Breast epithelium (tissue), 4 donors: ENCODE measurements around the gene MAP2K4. TPM values are rescaled to one million over a fixed set of nuclear protein-coding genes. Genes with fewer than 3 reads are reported as not detected.

Experiments used
- DNase-seq, 2 donors: peaks; one replicate each; pipeline ENCODE4 v3.0.0-alpha.2; 2019; ENCODE audit warnings: low spot score in 2 of 2
- H3K27ac ChIP-seq, 2 donors: fragments of 200-600 bp; sonication (generic) in 1 of 2; one replicate each; pipeline ENCODE4 v1.5.1; 2016 to 2019; ENCODE audit warnings: mild to moderate bottlenecking in 1 of 2
- H3K27me3 ChIP-seq, 2 donors: fragments of 200-600 bp; sonication (generic) in 1 of 2; one replicate each; pipeline versions ENCODE4 v1.5.1 to v1.6.0; 2017 to 2019; ENCODE audit warnings: control low read depth in 1 of 2, mild to moderate bottlenecking in 1 of 2
- H3K36me3 ChIP-seq: fragments of 200-600 bp; one replicate; pipeline ENCODE4 v1.5.1; 2019
- H3K4me1 ChIP-seq, 2 donors: fragments of 200-600 bp; sonication (generic); one replicate each; pipeline ENCODE4 v1.5.1; 2016 to 2019; ENCODE audit warnings: control low read depth in 1 of 2
- H3K4me3 ChIP-seq, 3 donors: fragments of 200-600 bp; sonication (generic); 1 replicate in 2 of 3; 2 replicates in 1 of 3; pipeline ENCODE4 v1.5.1; 2016 to 2019; ENCODE audit warnings: mild to moderate bottlenecking in 3 of 3, moderate library complexity in 2 of 3
- H3K9me3 ChIP-seq, 2 donors: fragments of 200-600 bp; sonication (generic) in 1 of 2; one replicate each; pipeline ENCODE4 v1.5.1; 2016 to 2019; ENCODE audit warnings: control low read depth in 1 of 2
- POLR2A ChIP-seq: fragments of 450-650 bp; IDR thresholded peaks from one replicate; pipeline ENCODE4 v1.6.1; 2016; ENCODE audit warnings: antibody characterized with exemption, mild to moderate bottlenecking, moderate library complexity
- POLR2AphosphoS5 ChIP-seq, 3 donors: sonication (generic); formaldehyde crosslinking; IDR thresholded peaks; one replicate each; pipeline ENCODE4 v1.6.1; 2017; ENCODE audit warnings: antibody characterized with exemption in 3 of 3
- intact Hi-C: fragments of 100-400 bp; cut with DNase I; formaldehyde crosslinking; loops from one replicate; pipeline ENCODE4 v1.15.1; 2023; ENCODE audit warnings: low total_unique reads
- total RNA-seq, 3 donors: library from RNA; depleted of rRNA; stranded (reverse); fragments of >200 nt; gene quantifications; one replicate each; pipeline ENCODE4 v1.1.0, GENCODE V29; 2016
- TF ChIP-seq, protein P1 (sequence below), 3 donors: fragments of 450-650 bp; IDR thresholded peaks; one replicate each; pipeline ENCODE4 v1.5.1; 2016 to 2017; ENCODE audit warnings: antibody characterized with exemption in 3 of 3, mild to moderate bottlenecking in 3 of 3, moderate library complexity in 3 of 3

Gene MAP2K4
- total RNA-seq, 3 donors from 2014 or later, result 23.2 to 47.6 (median 38.7) TPM

- intact Hi-C loops, result no loop called here
- DNase-seq, result no peak
- H3K4me3 ChIP-seq, result no peak overlapping the region
- H3K27ac ChIP-seq, result no peak overlapping the region
- H3K36me3 ChIP-seq, result no peaks in the 10 kb centered on the region
- H3K27me3 ChIP-seq, result no peaks in the 10 kb centered on the region
- no peaks in the 10 kb centered on the region for H3K9me3 ChIP-seq
- no peak for TF ChIP-seq POLR2AphosphoS5 (IDR thresholded peaks at IDR 0.05)
- TF ChIP-seq POLR2A, result no peak
- TF ChIP-seq, protein P1, sequence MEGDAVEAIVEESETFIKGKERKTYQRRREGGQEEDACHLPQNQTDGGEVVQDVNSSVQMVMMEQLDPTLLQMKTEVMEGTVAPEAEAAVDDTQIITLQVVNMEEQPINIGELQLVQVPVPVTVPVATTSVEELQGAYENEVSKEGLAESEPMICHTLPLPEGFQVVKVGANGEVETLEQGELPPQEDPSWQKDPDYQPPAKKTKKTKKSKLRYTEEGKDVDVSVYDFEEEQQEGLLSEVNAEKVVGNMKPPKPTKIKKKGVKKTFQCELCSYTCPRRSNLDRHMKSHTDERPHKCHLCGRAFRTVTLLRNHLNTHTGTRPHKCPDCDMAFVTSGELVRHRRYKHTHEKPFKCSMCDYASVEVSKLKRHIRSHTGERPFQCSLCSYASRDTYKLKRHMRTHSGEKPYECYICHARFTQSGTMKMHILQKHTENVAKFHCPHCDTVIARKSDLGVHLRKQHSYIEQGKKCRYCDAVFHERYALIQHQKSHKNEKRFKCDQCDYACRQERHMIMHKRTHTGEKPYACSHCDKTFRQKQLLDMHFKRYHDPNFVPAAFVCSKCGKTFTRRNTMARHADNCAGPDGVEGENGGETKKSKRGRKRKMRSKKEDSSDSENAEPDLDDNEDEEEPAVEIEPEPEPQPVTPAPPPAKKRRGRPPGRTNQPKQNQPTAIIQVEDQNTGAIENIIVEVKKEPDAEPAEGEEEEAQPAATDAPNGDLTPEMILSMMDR (IDR thresholded peaks at IDR 0.05), result no peak
- no peaks in the 10 kb centered on the region for H3K4me1 ChIP-seq
Observed at GRCh38 chr17:12178644-12179330, 158.1 kb downstream of the MAP2K4 start.

- TF ChIP-seq, protein P1 (IDR thresholded peaks at IDR 0.05), result peak in 2 of 3 donors; percentile 49 to 60
- no peak for TF ChIP-seq POLR2AphosphoS5 (IDR thresholded peaks at IDR 0.05)
- TF ChIP-seq POLR2A, result no peak
- Histone ChIP-seq H3K4me1 (no peaks in the 10 kb centered on the region), H3K27me3 (no peaks in the 10 kb centered on the region), H3K4me3 (no peak overlapping the region), H3K36me3 (no peaks in the 10 kb centered on the region), H3K27ac (no peak overlapping the region), H3K9me3 (no peaks in the 10 kb centered on the region)
- DNase-seq, result no peak
- intact Hi-C loops, result no loop called here
Observed at GRCh38 chr17:12180644-12181261, 160.1 kb downstream of the MAP2K4 start.

- Histone ChIP-seq H3K27ac (no peak overlapping the region), H3K27me3 (no peaks in the 10 kb centered on the region), H3K36me3 (no peaks in the 10 kb centered on the region), H3K4me1 (no peaks in the 10 kb centered on the region), H3K4me3 (no peak overlapping the region), H3K9me3 (peaks cover 0 to 29% of the 10 kb centered on the region in 2 donors)
- TF ChIP-seq POLR2A, result no peak
- no peak for TF ChIP-seq POLR2AphosphoS5 (IDR thresholded peaks at IDR 0.05)
- TF ChIP-seq, protein P1 (IDR thresholded peaks at IDR 0.05), result no peak
- intact Hi-C loops, result no loop called here
- DNase-seq, result no peak
Observed at GRCh38 chr17:12187658-12188057, 167.0 kb downstream of the MAP2K4 start.

DNA sequence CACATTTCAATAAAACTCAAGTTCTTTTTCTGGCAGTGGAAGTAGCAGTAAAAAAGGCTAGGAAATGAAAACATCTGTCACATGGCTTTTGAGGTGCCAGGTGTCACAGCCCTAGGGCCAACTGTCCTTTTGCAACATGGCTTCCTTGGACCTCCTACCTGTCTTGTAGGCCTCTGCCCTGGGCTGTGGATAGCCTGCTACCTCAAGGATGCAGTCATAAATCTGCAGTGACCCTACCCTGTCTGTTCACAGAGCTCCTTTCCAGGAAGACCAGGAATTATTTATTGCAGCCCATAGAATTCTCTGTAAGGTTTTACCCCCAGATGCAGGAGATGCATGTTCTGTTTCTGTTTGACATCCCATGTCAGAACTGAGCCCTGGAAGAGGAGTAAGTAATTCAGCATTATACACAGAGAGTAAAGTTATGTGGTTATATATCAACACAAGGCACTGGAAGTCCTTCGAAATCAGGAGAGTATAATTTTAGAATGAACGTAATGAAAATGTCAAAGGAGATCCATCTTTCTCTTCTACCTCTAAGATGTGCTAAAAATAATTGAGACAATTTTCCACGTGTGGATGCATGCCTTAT, 172.6 kb downstream of the MAP2K4 start:
- H3K27me3 ChIP-seq, result no peaks in the 10 kb centered on the region
- no peaks in the 10 kb centered on the region for H3K36me3 ChIP-seq
- H3K4me3 ChIP-seq, result no peak overlapping the region
- intact Hi-C loops, result no loop called here
- H3K9me3 ChIP-seq, result peaks cover 2 to 16% of the 10 kb centered on the region in 2 donors
- TF ChIP-seq, protein P1 (IDR thresholded peaks at IDR 0.05), result no peak
- TF ChIP-seq POLR2AphosphoS5 (IDR thresholded peaks at IDR 0.05) (no peak), POLR2A (no peak)
- no peaks in the 10 kb centered on the region for H3K4me1 ChIP-seq
- DNase-seq, result no peak
- no peak overlapping the region for H3K27ac ChIP-seq

Other genes with a start within 250 kb of the MAP2K4 start
- 10 to 100 TPM in 2 of 3 donors, 1 to 10 TPM in 1; 7.5 to 11.6 (median 10.2) TPM for gene ZNF18, start 23.4 kb upstream of the MAP2K4 start, total RNA-seq